CD4-positive, alpha-beta T cell treated with Interleukin-4 for 4 hours (primary cell): ENCODE measurements around the gene EMP2.
A peak's percentile ranks its signal among the peaks of the same experiment; 100 is the strongest.
"Not testable (repeated sequence)": the region's sequence is repeated elsewhere in the genome, so short reads cannot be mapped to it uniquely, and the experiment has no call there.

Experiments used
- DNase-seq: peaks from one replicate; pipeline ENCODE4 v3.0.0-alpha.2; 2020

Gene EMP2

GRCh38 chr16:10577305-10578202 is 2.8 kb downstream of the EMP2 start:
- DNase-seq = no peak

GRCh38 chr16:10576390-10577304 is 3.8 kb downstream of the EMP2 start:
- no peak for DNase-seq

GRCh38 chr16:10575506-10576130 is 4.8 kb downstream of the EMP2 start:
- DNase-seq = no peak

GRCh38 chr16:10572611-10573010 is 7.8 kb downstream of the EMP2 start:
- no peak for DNase-seq

GRCh38 chr16:10571354-10571753 is 9.0 kb downstream of the EMP2 start:
- DNase-seq = no peak

GRCh38 chr16:10569621-10570020 is 10.8 kb downstream of the EMP2 start:
- DNase-seq = no peak

- DNase-seq = no peak
Observed at GRCh38 chr16:10566613-10567012, 13.8 kb downstream of the EMP2 start.

- DNase-seq = no peak
Observed at GRCh38 chr16:10565167-10565566, 15.2 kb downstream of the EMP2 start.

GRCh38 chr16:10564591-10564990 is 15.8 kb downstream of the EMP2 start:
- no peak for DNase-seq

- DNase-seq = no peak
Observed at GRCh38 chr16:10562361-10562899, 18.0 kb downstream of the EMP2 start.

- DNase-seq = no peak
Observed at GRCh38 chr16:10561425-10561824, 19.0 kb downstream of the EMP2 start.

- DNase-seq = no peak
Observed at GRCh38 chr16:10561001-10561400, 19.4 kb downstream of the EMP2 start.

GRCh38 chr16:10559792-10560191 is 20.6 kb downstream of the EMP2 start:
- not testable (repeated sequence) for DNase-seq

GRCh38 chr16:10558746-10559641 is 21.4 kb downstream of the EMP2 start:
- DNase-seq = no peak

GRCh38 chr16:10558305-10558704 is 22.1 kb downstream of the EMP2 start:
- DNase-seq = no peak

GRCh38 chr16:10557750-10558149 is 22.6 kb downstream of the EMP2 start:
- DNase-seq = no peak

GRCh38 chr16:10556236-10556635 is 24.2 kb downstream of the EMP2 start:
- no peak for DNase-seq

- DNase-seq = no peak
Observed at GRCh38 chr16:10554569-10554968, 25.8 kb downstream of the EMP2 start.

GRCh38 chr16:10552998-10553491 is 27.4 kb downstream of the EMP2 start:
- peak; percentile 53 for DNase-seq

- DNase-seq = no peak
Observed at GRCh38 chr16:10552281-10552680, 28.1 kb downstream of the EMP2 start.

- DNase-seq = no peak
Observed at GRCh38 chr16:10551881-10552280, 28.5 kb downstream of the EMP2 start.

GRCh38 chr16:10548404-10548803 is 32.0 kb downstream of the EMP2 start:
- DNase-seq = no peak
